GM19395 (cell line): ENCODE data around the gene ASAH2.

ENCODE experiments used
- ATAC-seq: cut with Tn5 transposase; IDR thresholded peaks from one replicate; pipeline ENCODE4 v1.9.1; 2021; ENCODE audit warnings: mild to moderate bottlenecking, moderate library complexity; ENCODE audit not compliant: unreplicated experiment

The ASAH2 gene

GRCh38 chr10:50210876-50211275 lies 40.4 kb downstream of the ASAH2 start:
- peak; percentile 63 for ATAC-seq
